ENCODE results near the gene MEAK7.
"Not testable (repeated sequence)": the region's sequence is repeated elsewhere in the genome, so short reads cannot be mapped to it uniquely, and the experiment has no call there.

The MEAK7 gene

DNA sequence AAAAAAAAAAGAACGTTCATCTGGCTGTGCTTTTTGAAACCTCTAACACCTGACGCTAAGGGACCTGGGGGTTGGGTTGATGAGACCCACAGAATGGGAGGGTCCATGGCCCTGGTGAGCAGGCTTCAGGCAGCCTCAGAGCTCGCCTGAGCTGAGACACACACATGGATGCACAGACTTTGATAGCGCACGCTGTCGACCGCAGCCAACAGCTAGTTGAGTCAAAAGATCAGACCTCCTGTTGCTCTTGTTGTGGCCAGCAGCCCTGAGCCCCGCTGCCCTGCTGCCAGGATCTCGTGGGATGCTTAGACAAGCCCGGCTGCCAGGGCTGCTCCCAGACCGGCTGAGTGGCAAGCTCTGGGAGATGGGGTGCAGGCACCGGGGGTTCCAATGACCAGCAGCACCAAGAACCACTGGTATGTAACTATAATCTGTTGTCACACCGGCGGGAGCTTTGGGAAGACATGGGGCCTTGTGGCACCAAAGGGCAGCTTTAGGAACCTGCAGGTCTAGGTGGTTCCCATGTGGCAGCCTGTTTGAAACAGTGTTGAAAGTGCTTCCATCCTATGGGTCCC, 20.0 kb upstream of the MEAK7 start:
- TF ChIP-seq, protein P1, sequence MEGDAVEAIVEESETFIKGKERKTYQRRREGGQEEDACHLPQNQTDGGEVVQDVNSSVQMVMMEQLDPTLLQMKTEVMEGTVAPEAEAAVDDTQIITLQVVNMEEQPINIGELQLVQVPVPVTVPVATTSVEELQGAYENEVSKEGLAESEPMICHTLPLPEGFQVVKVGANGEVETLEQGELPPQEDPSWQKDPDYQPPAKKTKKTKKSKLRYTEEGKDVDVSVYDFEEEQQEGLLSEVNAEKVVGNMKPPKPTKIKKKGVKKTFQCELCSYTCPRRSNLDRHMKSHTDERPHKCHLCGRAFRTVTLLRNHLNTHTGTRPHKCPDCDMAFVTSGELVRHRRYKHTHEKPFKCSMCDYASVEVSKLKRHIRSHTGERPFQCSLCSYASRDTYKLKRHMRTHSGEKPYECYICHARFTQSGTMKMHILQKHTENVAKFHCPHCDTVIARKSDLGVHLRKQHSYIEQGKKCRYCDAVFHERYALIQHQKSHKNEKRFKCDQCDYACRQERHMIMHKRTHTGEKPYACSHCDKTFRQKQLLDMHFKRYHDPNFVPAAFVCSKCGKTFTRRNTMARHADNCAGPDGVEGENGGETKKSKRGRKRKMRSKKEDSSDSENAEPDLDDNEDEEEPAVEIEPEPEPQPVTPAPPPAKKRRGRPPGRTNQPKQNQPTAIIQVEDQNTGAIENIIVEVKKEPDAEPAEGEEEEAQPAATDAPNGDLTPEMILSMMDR (IDR thresholded peaks at IDR 0.05; ENCODE audit: low read depth, low read length): no peak
- TF ChIP-seq, protein P2, sequence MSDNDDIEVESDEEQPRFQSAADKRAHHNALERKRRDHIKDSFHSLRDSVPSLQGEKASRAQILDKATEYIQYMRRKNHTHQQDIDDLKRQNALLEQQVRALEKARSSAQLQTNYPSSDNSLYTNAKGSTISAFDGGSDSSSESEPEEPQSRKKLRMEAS (IDR thresholded peaks at IDR 0.05; ENCODE audit: low read depth, low read length): no peak
- TF ChIP-seq POLR2A (IDR thresholded peaks at IDR 0.05; ENCODE audit: extremely low read depth, insufficient read length): no peak
- no peak overlapping the region for H3K4me3 ChIP-seq (ENCODE audit: low read depth, low read length)
- no peak for DNase-seq (ENCODE audit: low read depth)

DNA sequence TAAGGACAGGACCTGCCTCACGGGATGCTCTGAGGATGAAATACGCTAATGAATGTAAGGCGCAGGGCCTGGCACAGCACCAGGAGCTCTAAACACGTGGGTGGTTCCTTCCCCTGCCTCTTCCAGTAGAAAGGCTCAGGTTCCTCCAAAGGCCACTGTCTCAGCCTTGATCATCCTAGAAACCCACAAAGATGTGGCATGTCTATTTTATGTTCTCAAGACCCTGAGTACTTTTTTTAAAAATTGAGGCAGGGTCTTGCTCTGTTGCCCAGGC, 17.0 kb upstream of the MEAK7 start:
- H3K4me3 ChIP-seq (ENCODE audit: low read depth, low read length): no peak overlapping the region
- DNase-seq (ENCODE audit: low read depth): no peak

DNA sequence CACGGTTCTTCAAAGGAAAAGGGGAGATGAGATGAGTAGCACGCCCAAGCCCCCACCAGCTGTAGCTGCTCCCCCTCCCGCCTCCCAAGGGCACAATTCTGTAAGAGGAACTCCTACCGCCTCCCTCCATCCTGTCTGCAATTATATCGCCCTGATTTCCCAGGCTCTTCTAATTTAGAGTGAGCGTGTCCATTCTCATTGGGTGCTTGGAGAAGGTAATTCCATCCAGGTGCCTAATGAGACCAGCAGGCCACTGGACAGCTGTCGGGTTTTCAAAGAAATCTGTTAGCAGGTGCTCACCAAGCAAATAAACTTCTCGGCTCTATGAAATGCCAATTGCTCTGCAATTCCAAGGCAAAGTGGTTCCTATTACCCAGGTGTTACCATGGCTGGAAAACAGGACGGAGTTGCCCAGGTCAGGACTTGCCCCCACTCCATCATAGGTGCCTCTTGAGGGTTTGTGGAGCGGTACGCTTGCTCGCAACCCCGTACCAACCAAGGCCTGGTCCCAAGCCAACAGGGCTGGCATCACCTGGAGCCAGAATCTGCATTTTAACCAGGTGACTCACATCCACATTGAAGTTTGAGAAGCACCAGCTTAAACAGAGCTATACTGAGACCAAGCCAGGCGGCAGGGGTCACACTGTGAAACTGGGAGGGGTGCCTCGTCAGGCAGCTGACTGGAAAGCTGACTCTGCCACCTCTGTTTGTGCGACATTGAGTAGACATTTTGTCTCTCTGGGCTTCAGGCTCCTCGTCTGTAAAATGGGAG, 16.5 kb upstream of the MEAK7 start:
- H3K4me3 ChIP-seq (ENCODE audit: low read depth, low read length): no peak overlapping the region
- no peak for DNase-seq (ENCODE audit: low read depth)
- TF ChIP-seq, protein P2 (IDR thresholded peaks at IDR 0.05; ENCODE audit: low read depth, low read length): no peak
- TF ChIP-seq, protein P1 (IDR thresholded peaks at IDR 0.05; ENCODE audit: low read depth, low read length): no peak
- no peak for TF ChIP-seq POLR2A (IDR thresholded peaks at IDR 0.05; ENCODE audit: extremely low read depth, insufficient read length)
- no peak for TF ChIP-seq MYC (IDR thresholded peaks at IDR 0.05; ENCODE audit: low read depth, low read length)

More for the DNA sequence above, 17.0 kb upstream of the MEAK7 start:
- no peak for TF ChIP-seq POLR2A (IDR thresholded peaks at IDR 0.05; ENCODE audit: extremely low read depth, insufficient read length)
- TF ChIP-seq, protein P2 (IDR thresholded peaks at IDR 0.05; ENCODE audit: low read depth, low read length): no peak
- TF ChIP-seq MYC (IDR thresholded peaks at IDR 0.05; ENCODE audit: low read depth, low read length): no peak
- TF ChIP-seq, protein P1 (IDR thresholded peaks at IDR 0.05; ENCODE audit: low read depth, low read length): no peak

DNA sequence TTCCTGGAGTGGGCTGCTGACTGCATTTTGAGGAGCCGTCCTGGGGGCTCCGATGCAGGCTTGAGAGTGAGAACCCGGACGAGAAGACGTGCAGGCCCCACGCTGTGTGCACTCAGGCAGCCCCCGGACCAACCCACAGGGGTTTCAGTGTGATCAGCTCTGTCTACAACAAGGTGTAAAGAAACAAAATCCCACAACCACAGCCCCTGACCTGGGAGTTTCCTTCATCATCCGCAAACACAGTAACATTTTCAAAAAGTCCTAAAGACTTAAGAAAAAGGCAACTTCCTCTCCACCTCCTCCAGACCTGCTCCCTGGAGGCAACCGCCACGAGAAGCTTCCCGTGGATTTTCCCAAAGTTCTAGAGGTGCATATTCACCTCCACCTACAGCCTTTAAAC, 15.4 kb upstream of the MEAK7 start:
- no peak for TF ChIP-seq MYC (IDR thresholded peaks at IDR 0.05; ENCODE audit: low read depth, low read length)
- no peak for DNase-seq (ENCODE audit: low read depth)
- no peak overlapping the region for H3K4me3 ChIP-seq (ENCODE audit: low read depth, low read length)

DNA sequence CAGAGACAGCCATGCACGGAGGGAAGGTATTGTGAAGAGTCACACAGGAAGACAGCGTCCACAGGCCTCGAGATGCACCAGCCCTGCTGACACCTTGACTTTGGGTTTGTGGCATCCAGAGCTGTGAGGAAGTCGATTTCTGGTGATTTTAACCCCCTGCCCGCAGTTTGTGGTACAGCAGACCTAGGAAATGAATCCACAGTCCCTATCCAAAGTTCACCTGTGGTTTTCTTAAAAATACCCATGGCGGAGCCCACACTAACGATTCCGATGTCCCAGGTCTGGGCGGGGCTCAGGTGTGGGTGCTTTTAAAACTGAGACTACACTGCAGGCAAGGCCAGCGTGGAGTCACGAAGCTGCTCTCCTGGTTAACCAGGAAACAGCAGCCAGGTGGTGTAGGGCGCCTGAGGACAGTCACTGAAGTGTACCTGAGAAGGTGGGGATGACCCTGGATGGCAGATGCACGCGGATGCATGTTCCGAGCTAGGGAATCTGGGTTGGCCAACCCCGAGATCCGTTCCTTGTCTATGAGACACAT, 14.4 kb upstream of the MEAK7 start:
- DNase-seq (ENCODE audit: low read depth): no peak
- no peak for TF ChIP-seq POLR2A (IDR thresholded peaks at IDR 0.05; ENCODE audit: extremely low read depth, insufficient read length)
- TF ChIP-seq, protein P1 (IDR thresholded peaks at IDR 0.05; ENCODE audit: low read depth, low read length): no peak
- TF ChIP-seq, protein P2 (IDR thresholded peaks at IDR 0.05; ENCODE audit: low read depth, low read length): no peak
- TF ChIP-seq MYC (IDR thresholded peaks at IDR 0.05; ENCODE audit: low read depth, low read length): no peak
- no peak overlapping the region for H3K4me3 ChIP-seq (ENCODE audit: low read depth, low read length)

DNA sequence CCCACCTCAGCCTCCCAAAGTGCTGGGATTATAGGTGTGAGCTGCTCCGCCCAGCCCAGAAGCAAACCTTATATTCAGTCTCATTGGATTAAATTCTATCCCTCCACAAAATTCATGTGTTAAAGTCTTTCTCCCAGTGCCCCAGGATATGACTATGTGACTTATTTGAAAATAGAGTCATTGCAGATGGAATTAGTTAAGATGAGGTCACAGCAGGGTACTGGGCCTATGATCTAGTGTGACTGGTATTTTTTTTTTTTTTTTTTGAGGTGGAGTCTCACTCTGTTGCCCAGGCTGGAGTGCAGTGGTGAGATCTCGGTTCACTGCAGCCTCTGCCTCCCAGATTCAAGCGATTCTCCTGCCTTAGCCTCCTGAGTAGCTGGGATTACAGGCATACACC, 13.8 kb upstream of the MEAK7 start:
- DNase-seq (ENCODE audit: low read depth); H3K4me3 ChIP-seq (ENCODE audit: low read depth, low read length): not testable (repeated sequence)

DNA sequence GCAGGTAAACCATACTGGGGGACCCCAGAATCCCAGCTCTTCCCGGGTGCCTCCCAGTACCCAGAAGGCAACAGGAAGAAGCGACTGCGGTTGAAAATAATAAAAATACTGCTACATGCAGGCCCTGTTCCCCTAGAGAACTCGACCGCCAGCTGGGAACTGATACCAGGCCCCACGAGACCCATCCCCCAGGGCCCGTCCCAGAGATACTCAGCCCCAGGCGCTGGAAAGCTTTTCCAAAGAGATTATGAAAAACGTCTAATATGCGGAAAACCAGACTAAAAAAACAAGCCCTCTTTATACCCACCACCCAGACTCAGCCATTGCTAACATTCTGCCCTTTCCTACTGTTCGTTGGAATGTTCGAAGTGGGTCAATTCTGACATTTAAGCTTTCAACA, 12.9 kb upstream of the MEAK7 start:
- DNase-seq (ENCODE audit: low read depth): no peak
- TF ChIP-seq POLR2A (IDR thresholded peaks at IDR 0.05; ENCODE audit: extremely low read depth, insufficient read length) (no peak), MYC (IDR thresholded peaks at IDR 0.05; ENCODE audit: low read depth, low read length) (no peak)
- TF ChIP-seq, protein P1 (IDR thresholded peaks at IDR 0.05; ENCODE audit: low read depth, low read length): no peak
- TF ChIP-seq, protein P2 (IDR thresholded peaks at IDR 0.05; ENCODE audit: low read depth, low read length): no peak
- no peak overlapping the region for H3K4me3 ChIP-seq (ENCODE audit: low read depth, low read length)

Data from NB4 (cell line).